ENCODE measurements around the gene ANGPTL2. TPM values are rescaled to one million over a fixed set of nuclear protein-coding genes. Genes with fewer than 3 reads are reported as not detected.
A peak's percentile ranks its signal among the peaks of the same experiment; 100 is the strongest.
"Not testable (repeated sequence)": the region's sequence is repeated elsewhere in the genome, so short reads cannot be mapped to it uniquely, and the experiment has no call there.

ANGPTL2 gene, protein sequence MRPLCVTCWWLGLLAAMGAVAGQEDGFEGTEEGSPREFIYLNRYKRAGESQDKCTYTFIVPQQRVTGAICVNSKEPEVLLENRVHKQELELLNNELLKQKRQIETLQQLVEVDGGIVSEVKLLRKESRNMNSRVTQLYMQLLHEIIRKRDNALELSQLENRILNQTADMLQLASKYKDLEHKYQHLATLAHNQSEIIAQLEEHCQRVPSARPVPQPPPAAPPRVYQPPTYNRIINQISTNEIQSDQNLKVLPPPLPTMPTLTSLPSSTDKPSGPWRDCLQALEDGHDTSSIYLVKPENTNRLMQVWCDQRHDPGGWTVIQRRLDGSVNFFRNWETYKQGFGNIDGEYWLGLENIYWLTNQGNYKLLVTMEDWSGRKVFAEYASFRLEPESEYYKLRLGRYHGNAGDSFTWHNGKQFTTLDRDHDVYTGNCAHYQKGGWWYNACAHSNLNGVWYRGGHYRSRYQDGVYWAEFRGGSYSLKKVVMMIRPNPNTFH
- total RNA-seq, result 10 to 100 TPM in 2 of 4 donors, 1 to 10 TPM in 2; 5.9 to 12.6 (median 8.7) TPM

DNA sequence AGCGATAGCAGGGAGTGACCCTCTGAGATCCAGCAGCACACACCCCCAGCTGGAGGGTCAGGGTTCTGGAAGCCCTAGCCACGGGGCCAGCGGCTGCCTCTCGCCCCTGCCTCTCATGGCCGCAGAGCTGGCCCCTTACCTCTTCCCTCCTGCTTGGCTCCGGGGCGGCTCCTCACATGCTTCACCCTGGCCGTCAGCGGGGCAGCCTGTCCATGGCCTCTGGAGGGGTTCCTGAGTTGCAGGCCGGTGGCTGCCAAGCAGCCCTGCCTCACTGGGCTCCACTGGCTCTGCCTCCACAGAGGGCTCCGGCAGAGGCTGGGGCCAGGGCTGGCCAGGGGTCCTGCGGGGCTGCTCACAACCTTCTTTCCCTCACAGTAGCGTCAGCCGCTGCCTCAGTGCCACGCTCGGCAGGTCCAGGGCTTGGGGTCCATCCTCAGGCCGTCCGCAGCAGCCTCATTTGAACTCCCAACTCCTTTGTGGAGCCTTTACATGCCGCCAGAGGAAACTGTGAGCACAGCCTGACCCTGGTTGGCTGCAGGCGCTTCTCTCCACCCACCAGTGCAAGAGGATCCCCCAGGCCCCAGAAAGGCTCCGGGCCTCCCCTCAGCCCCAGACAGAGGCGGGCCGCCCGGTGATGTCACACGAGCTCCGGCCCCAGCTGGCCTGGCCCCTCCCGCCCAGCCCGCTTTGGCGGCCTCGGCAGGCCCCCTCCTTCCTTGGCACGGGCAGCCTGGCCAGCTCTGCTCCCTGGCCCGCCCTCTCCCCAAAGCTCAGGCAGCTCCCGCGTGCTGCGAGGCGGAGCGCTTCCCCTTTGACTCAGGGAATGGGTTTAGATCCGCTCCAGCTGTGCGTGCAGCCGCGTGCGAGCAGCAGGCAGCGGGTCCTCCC, at the start of gene ANGPTL2:
Gene ANGPTL2, minus strand, starts transcription at position 460 of the 888 bp plus-strand sequence. CDS start 13,904 bp downstream, outside the sequence.
- intact Hi-C loops (cut with DNase I), result loop anchor here (5.0 kb wide), 1 partner anchor 55 kb away; no protein-coding TSS in a partner anchor
- DNase-seq, result peak; percentile 89 to 93
- peak within 1 kb of the TSS; percentile 40 to 89 (median 81) for H3K27ac ChIP-seq
- 19 to 24% methylated on average over 10 to 18 of the region's 43 CpGs for WGBS, 2 donors
- no peaks in the 10 kb centered on the region for H3K9me3 ChIP-seq
- H3K27me3 ChIP-seq, result no peaks in the 10 kb centered on the region
- peak within 1 kb of the TSS in 2 of 3 donors; percentile 6 to 31 for H3K4me3 ChIP-seq (replicated peaks in 1 of 3)
- H3K36me3 ChIP-seq, result no peaks in the 10 kb centered on the region
- TF ChIP-seq, protein P1, sequence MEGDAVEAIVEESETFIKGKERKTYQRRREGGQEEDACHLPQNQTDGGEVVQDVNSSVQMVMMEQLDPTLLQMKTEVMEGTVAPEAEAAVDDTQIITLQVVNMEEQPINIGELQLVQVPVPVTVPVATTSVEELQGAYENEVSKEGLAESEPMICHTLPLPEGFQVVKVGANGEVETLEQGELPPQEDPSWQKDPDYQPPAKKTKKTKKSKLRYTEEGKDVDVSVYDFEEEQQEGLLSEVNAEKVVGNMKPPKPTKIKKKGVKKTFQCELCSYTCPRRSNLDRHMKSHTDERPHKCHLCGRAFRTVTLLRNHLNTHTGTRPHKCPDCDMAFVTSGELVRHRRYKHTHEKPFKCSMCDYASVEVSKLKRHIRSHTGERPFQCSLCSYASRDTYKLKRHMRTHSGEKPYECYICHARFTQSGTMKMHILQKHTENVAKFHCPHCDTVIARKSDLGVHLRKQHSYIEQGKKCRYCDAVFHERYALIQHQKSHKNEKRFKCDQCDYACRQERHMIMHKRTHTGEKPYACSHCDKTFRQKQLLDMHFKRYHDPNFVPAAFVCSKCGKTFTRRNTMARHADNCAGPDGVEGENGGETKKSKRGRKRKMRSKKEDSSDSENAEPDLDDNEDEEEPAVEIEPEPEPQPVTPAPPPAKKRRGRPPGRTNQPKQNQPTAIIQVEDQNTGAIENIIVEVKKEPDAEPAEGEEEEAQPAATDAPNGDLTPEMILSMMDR (IDR thresholded peaks at IDR 0.05), result no peak
- TF ChIP-seq POLR2A (IDR thresholded peaks at IDR 0.05), result peak in 1 of 2 donors; percentile 50
- peaks cover 17 to 45% of the 10 kb centered on the region in 2 donors for H3K4me1 ChIP-seq

DNA sequence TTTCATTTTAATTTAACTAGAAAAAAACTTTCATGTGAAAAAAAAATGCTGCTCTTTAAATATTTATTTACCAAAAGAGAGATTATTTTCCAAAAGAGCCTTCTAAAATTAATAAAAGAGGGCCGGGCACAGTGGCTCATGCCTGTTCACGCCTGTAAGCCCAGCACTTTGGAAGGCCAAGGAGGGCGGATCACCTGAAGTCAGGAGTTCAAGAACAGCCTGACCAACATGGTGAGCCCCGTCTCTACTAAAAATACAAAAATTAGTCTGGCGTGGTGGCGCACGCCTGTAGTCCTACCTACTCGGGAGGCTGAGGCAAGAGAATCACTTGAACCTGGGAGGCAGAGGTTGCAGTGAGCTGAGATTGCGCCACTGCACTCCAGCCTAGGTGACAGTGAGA, 48.9 kb upstream of the ANGPTL2 start:
- intact Hi-C loops (cut with DNase I); H3K4me3 ChIP-seq (replicated peaks in 1 of 3); H3K9me3 ChIP-seq; H3K36me3 ChIP-seq; H3K27ac ChIP-seq; H3K4me1 ChIP-seq; DNase-seq; H3K27me3 ChIP-seq: not testable (repeated sequence)
- WGBS, 2 donors, result 97 to 98% methylated on average over 9 of the region's 9 CpGs

DNA sequence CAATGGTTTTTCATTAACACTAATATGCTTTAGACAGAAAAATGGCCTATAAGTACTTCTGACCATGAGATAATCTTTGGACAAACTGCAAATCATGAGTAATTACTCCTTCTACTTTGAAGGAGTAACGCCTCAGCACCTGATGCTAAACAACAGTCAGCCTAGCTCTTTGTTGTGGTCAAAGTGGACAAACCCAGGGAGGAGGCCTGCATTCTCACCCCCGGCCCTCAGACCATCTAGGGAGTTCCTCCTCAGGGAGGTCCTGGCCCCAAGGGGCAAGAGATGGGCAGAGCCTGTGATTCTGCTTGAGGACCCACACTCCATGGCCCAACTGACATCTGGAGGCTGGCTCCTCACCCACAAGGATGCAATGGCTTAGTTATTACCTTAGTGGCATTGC, 48.2 kb upstream of the ANGPTL2 start:
- no peak overlapping the region for H3K4me3 ChIP-seq (replicated peaks in 1 of 3)
- no peak for TF ChIP-seq POLR2A (IDR thresholded peaks at IDR 0.05)
- TF ChIP-seq, protein P1 (IDR thresholded peaks at IDR 0.05), result no peak
- 93 to 100% methylated on average over 2 of the region's 2 CpGs for WGBS, 2 donors
- H3K27me3 ChIP-seq, result no peaks in the 10 kb centered on the region
- H3K9me3 ChIP-seq, result no peaks in the 10 kb centered on the region
- intact Hi-C loops (cut with DNase I), result no loop called here
- no peak overlapping the region for H3K27ac ChIP-seq
- no peak for DNase-seq
- H3K4me1 ChIP-seq, result peaks cover 0 to 9% of the 10 kb centered on the region in 2 donors
- H3K36me3 ChIP-seq, result no peaks in the 10 kb centered on the region

DNA sequence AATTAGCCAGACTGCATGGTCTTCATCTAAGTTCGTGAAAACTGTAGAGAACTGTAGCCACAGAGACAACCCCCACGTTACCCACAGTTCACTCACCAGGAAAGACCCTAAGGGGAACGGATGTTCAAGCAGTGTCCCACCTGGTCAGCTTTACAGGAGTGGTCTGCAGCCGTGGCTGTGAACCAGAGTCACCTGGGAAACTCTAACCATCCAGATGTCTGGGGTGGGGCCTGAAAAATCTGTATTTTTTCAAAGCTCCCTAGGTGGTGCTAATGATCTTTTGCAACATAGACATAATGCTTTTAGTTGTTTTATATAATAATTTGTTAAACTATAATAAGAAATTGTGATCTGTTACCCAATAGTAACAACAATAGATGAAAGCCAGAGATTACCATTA, 47.7 kb upstream of the ANGPTL2 start:
- Histone ChIP-seq H3K4me3 (replicated peaks in 1 of 3) (no peak overlapping the region), H3K9me3 (no peaks in the 10 kb centered on the region), H3K27me3 (no peaks in the 10 kb centered on the region), H3K36me3 (no peaks in the 10 kb centered on the region), H3K27ac (no peak overlapping the region), H3K4me1 (peaks cover 0 to 9% of the 10 kb centered on the region in 2 donors)
- intact Hi-C loops (cut with DNase I), result no loop called here
- WGBS, 2 donors, result 91 to 94% methylated on average over 4 of the region's 4 CpGs
- no peak for DNase-seq
- TF ChIP-seq, protein P1 (IDR thresholded peaks at IDR 0.05), result no peak
- TF ChIP-seq POLR2A (IDR thresholded peaks at IDR 0.05), result no peak

DNA sequence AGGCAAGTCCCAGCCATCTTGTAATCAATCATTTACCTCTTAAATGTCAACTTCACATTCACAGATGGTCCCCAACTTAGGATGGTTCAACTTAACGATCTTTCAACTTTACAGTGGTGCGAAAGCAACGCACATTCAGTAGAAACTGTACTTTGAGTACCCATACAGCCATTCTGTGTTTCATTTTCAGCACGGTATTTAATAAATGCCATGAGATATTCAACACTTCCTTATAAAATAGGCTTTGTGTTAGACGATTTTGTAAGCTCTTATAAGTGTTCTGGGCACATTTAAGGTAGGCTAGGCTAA, 47.1 kb upstream of the ANGPTL2 start:
- H3K36me3 ChIP-seq, result no peaks in the 10 kb centered on the region
- intact Hi-C loops (cut with DNase I), result no loop called here

More for the DNA sequence above, 47.1 kb upstream of the ANGPTL2 start:
- no peaks in the 10 kb centered on the region for H3K27me3 ChIP-seq
- TF ChIP-seq, protein P1 (IDR thresholded peaks at IDR 0.05), result no peak
- no peak for TF ChIP-seq POLR2A (IDR thresholded peaks at IDR 0.05)
- no peak overlapping the region for H3K27ac ChIP-seq
- H3K4me1 ChIP-seq, result peaks cover 0 to 9% of the 10 kb centered on the region in 2 donors
- H3K9me3 ChIP-seq, result no peaks in the 10 kb centered on the region
- 86% methylated on average over 5 of the region's 5 CpGs for WGBS, 2 donors
- H3K4me3 ChIP-seq (replicated peaks in 1 of 3), result no peak overlapping the region
- no peak for DNase-seq
